ENCODE data around the gene MTX1.
"Not testable (repeated sequence)": the region's sequence is repeated elsewhere in the genome, so short reads cannot be mapped to it uniquely, and the experiment has no call there.

DNA sequence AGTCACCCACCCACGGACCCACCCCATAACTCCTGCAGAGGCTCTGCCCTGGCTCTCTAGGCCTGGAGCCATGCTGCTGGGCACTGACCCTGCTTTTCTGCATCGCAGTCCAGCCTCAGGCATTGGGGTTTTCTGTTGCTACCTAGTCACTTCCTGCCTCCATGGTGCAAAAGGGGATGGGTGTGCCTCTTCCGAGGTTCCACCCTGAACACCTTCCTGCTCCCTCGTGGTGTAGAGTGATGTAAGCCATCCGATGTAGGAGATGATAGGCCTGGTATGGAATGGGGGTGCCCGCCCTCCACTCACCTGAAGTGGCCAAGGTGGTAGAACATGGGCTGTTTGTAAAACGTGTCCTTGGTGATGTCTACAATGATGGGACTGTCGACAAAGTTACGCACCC, 26.9 kb downstream of the MTX1 start:
- not testable (repeated sequence) for TF ChIP-seq POLR2A (IDR thresholded peaks at IDR 0.05)
- TF ChIP-seq, protein P1, sequence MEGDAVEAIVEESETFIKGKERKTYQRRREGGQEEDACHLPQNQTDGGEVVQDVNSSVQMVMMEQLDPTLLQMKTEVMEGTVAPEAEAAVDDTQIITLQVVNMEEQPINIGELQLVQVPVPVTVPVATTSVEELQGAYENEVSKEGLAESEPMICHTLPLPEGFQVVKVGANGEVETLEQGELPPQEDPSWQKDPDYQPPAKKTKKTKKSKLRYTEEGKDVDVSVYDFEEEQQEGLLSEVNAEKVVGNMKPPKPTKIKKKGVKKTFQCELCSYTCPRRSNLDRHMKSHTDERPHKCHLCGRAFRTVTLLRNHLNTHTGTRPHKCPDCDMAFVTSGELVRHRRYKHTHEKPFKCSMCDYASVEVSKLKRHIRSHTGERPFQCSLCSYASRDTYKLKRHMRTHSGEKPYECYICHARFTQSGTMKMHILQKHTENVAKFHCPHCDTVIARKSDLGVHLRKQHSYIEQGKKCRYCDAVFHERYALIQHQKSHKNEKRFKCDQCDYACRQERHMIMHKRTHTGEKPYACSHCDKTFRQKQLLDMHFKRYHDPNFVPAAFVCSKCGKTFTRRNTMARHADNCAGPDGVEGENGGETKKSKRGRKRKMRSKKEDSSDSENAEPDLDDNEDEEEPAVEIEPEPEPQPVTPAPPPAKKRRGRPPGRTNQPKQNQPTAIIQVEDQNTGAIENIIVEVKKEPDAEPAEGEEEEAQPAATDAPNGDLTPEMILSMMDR (IDR thresholded peaks at IDR 0.05) = not testable (repeated sequence)

Measured in testis (tissue), 2 donors.